ENCODE measurements around the gene ITPK1. TPM values are rescaled to one million over a fixed set of nuclear protein-coding genes. Genes with fewer than 3 reads are reported as not detected.

The ITPK1 gene
- total RNA-seq, 1 experiment from 2014 or later = 60.1 TPM

DNA sequence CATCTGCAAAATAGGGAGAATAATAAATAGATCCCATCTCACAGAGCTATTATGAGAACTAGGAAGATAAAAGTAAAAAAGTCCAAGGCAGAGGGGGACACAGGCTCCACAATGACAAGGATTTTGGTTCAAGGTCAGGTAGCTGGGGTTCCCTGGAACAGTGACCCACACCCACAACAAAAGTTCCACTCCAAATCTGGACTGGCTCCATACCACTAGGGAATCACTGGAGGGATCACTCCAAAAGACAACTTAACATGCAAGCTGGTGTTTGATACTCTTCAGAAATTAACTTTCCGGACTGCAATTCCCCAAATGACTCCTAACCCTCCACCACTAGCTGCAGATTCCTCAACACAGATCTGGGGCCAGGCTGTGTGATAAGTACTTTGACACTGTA is 54.9 kb downstream of the ITPK1 start:
- Histone ChIP-seq H3K36me3 (ENCODE audit: control insufficient read depth, insufficient read depth, low read length) (peaks cover 1% of the 10 kb centered on the region; the same call in 1 of the 2 replicates), H3K4me1 (no peaks in the 10 kb centered on the region), H3K9me3 (no peaks in the 10 kb centered on the region), H3K4me3 (ENCODE audit: low read depth, low read length) (no peak overlapping the region), H3K27me3 (replicated peaks; ENCODE audit: control insufficient read depth, insufficient read depth, low read length) (no peaks in the 10 kb centered on the region)
- H3K9me3 Mint-ChIP-seq (ENCODE audit: unreplicated experiment) = no peaks in the 10 kb centered on the region
- CTCF ChIA-PET = no interaction called here
- no peak overlapping the region for H3K27ac Mint-ChIP-seq (ENCODE audit: unreplicated experiment)
- POLR2A ChIA-PET = no interaction called here
- peaks cover 6% of the 10 kb centered on the region for H3K36me3 Mint-ChIP-seq (ENCODE audit: insufficient read depth, unreplicated experiment)
- DNase-seq = no peak
- no peaks in the 10 kb centered on the region for H3K27me3 Mint-ChIP-seq (ENCODE audit: insufficient read depth, unreplicated experiment)
- no TSS peak for BruUV-seq (replicated peaks)
- no peaks in the 10 kb centered on the region for H3K4me1 Mint-ChIP-seq (ENCODE audit: low read depth, unreplicated experiment)
- intact Hi-C loops (cut with micrococcal nuclease; ENCODE audit: unreplicated experiment) = no loop called here
- H3K4me3 Mint-ChIP-seq (ENCODE audit: unreplicated experiment) = no peak overlapping the region
- TF ChIP-seq CTCF (IDR thresholded peaks at IDR 0.05; ENCODE audit: insufficient read depth in 1 of 2, low read depth in 1 of 2, low read length in 1 of 2, severe bottlenecking in 1 of 2, unreplicated experiment in 1 of 2) = no peak

GRCh38 chr14:93059917-93060545 is 55.7 kb downstream of the ITPK1 start:
- no peaks in the 10 kb centered on the region for H3K27me3 Mint-ChIP-seq (ENCODE audit: insufficient read depth, unreplicated experiment)
- POLR2A ChIA-PET = no interaction called here
- no peak for TF ChIP-seq CTCF (IDR thresholded peaks at IDR 0.05; ENCODE audit: insufficient read depth in 1 of 2, low read depth in 1 of 2, low read length in 1 of 2, severe bottlenecking in 1 of 2, unreplicated experiment in 1 of 2)
- no peaks in the 10 kb centered on the region for H3K4me1 Mint-ChIP-seq (ENCODE audit: low read depth, unreplicated experiment)
- Histone ChIP-seq H3K36me3 (ENCODE audit: control insufficient read depth, insufficient read depth, low read length) (peaks cover 1% of the 10 kb centered on the region; the same call in 1 of the 2 replicates), H3K4me3 (ENCODE audit: low read depth, low read length) (no peak overlapping the region), H3K9me3 (no peaks in the 10 kb centered on the region), H3K27me3 (replicated peaks; ENCODE audit: control insufficient read depth, insufficient read depth, low read length) (no peaks in the 10 kb centered on the region), H3K4me1 (no peaks in the 10 kb centered on the region)
- H3K4me3 Mint-ChIP-seq (ENCODE audit: unreplicated experiment) = no peak overlapping the region
- peak overlapping the region; percentile 11 for H3K27ac Mint-ChIP-seq (ENCODE audit: unreplicated experiment)
- H3K9me3 Mint-ChIP-seq (ENCODE audit: unreplicated experiment) = no peaks in the 10 kb centered on the region
- intact Hi-C loops (cut with micrococcal nuclease; ENCODE audit: unreplicated experiment) = no loop called here
- no TSS peak for BruUV-seq (replicated peaks)
- DNase-seq = peak; percentile 31 to 49
- H3K36me3 Mint-ChIP-seq (ENCODE audit: insufficient read depth, unreplicated experiment) = peaks cover 6% of the 10 kb centered on the region
- CTCF ChIA-PET = interaction anchor here (0.5 kb wide), 1 partner anchor 52 kb away, joined by 7 read pairs; no protein-coding TSS in a partner anchor

- Histone ChIP-seq H3K4me1 (no peaks in the 10 kb centered on the region), H3K36me3 (ENCODE audit: control insufficient read depth, insufficient read depth, low read length) (peaks cover 1% of the 10 kb centered on the region; the same call in 1 of the 2 replicates), H3K9me3 (no peaks in the 10 kb centered on the region), H3K4me3 (ENCODE audit: low read depth, low read length) (no peak overlapping the region), H3K27me3 (replicated peaks; ENCODE audit: control insufficient read depth, insufficient read depth, low read length) (no peaks in the 10 kb centered on the region)
- no peak for TF ChIP-seq CTCF (IDR thresholded peaks at IDR 0.05; ENCODE audit: insufficient read depth in 1 of 2, low read depth in 1 of 2, low read length in 1 of 2, severe bottlenecking in 1 of 2, unreplicated experiment in 1 of 2)
- no peaks in the 10 kb centered on the region for H3K27me3 Mint-ChIP-seq (ENCODE audit: insufficient read depth, unreplicated experiment)
- ChIA-PET CTCF (no interaction called here), POLR2A (no interaction called here)
- peaks cover 6% of the 10 kb centered on the region for H3K36me3 Mint-ChIP-seq (ENCODE audit: insufficient read depth, unreplicated experiment)
- H3K4me3 Mint-ChIP-seq (ENCODE audit: unreplicated experiment) = no peak overlapping the region
- DNase-seq = no peak
- no TSS peak for BruUV-seq (replicated peaks)
- intact Hi-C loops (cut with micrococcal nuclease; ENCODE audit: unreplicated experiment) = no loop called here
- no peaks in the 10 kb centered on the region for H3K4me1 Mint-ChIP-seq (ENCODE audit: low read depth, unreplicated experiment)
- no peak overlapping the region for H3K27ac Mint-ChIP-seq (ENCODE audit: unreplicated experiment)
- H3K9me3 Mint-ChIP-seq (ENCODE audit: unreplicated experiment) = no peaks in the 10 kb centered on the region
These were observed 56.5 kb downstream of the ITPK1 start for GRCh38 chr14:93059260-93059659.
